HepG2 (cell line): Measurements from ENCODE around the gene IL21R. TPM values are rescaled to one million over a fixed set of nuclear protein-coding genes. Genes with fewer than 3 reads are reported as not detected.
A peak's percentile ranks its signal among the peaks of the same experiment; 100 is the strongest.

Source experiments
- ATAC-seq: fragments of 200-7000 bp; cut with Tn5 transposase; 3 replicates; pipeline ENCODE4 v1.9.1; 2020; ENCODE audit warnings: mild to moderate bottlenecking, moderate library complexity
- BruUV-seq: library from RNA; stranded (reverse); fragments of 400-500 nt; replicated peaks from 2 replicates; lab custom pipeline; 2021; lab: Mats Ljungman, UMichigan
- CTCF ChIA-PET: fragments of 300-600 bp; formaldehyde crosslinking; extraction: SDS; loops from one replicate; lab custom pipeline; 2021; ENCODE audit warnings: low total read pairs, inconsistent platforms, low intra/inter-chr PET ratio; lab: Yijun Ruan, JAX
- POLR2A ChIA-PET: fragments of 350-600 bp; sonication (Branson Sonifier 250); formaldehyde crosslinking; loops from one replicate; lab custom pipeline; 2020; ENCODE audit warnings: antibody characterized with exemption, inconsistent platforms; lab: Yijun Ruan, JAX
- DNase-seq: peaks from one replicate; pipeline ENCODE4 v3.0.0-alpha.2; 2015; ENCODE audit warnings: low spot score
- FAIRE-seq: peaks from 3 replicates; lab custom pipeline; 2011; peaks lifted over from hg19 to GRCh38; lab: Jason Lieb, UNC
- H2AFZ ChIP-seq: one replicate; pipeline ENCODE4 v1.6.1; 2011; ENCODE audit warnings: low read length, inconsistent platforms
- H3K27ac ChIP-seq: fragments of 300-600 bp; 3 replicates; pipeline ENCODE4 v1.8.0; 2011; ENCODE audit warnings: mixed run types, mild to moderate bottlenecking, mixed read lengths, low read length, inconsistent platforms; ENCODE audit not compliant: insufficient read depth; ENCODE audit errors: extremely low read length
- H3K27me3 ChIP-seq, 2 experiments: fragments of 200-600 bp in 1 of 2; 2 replicates in 1 of 2; 3 replicates in 1 of 2; pipeline versions ENCODE4 v1.6.0 to v1.8.0; 2011; ENCODE audit warnings: low read length in 2 of 2, mild to moderate bottlenecking in 2 of 2, moderate library complexity in 2 of 2, inconsistent platforms in 1 of 2; ENCODE audit not compliant: insufficient read depth in 2 of 2, control insufficient read depth in 1 of 2
- H3K36me3 ChIP-seq, 2 experiments: fragments of 200-600 bp in 1 of 2; replicated peaks in 1 of 2; 2 replicates in 1 of 2; 3 replicates in 1 of 2; pipeline versions ENCODE4 v1.5.1 to v1.8.0; 2011; ENCODE audit warnings: low read length in 2 of 2, inconsistent platforms in 1 of 2; ENCODE audit not compliant: insufficient read depth in 2 of 2, control insufficient read depth in 1 of 2
- H3K4me1 ChIP-seq: 2 replicates; pipeline ENCODE4 v1.5.1; 2012; ENCODE audit warnings: low read length, inconsistent platforms; ENCODE audit not compliant: insufficient read depth
- H3K4me2 ChIP-seq: 2 replicates; pipeline ENCODE4 v1.6.0; 2011; ENCODE audit warnings: low read depth, low read length, inconsistent platforms
- H3K4me3 ChIP-seq, 3 experiments: fragments of 200-600 bp in 1 of 3; sonication (generic), shearing (Covaris generic) in 1 of 3; replicated peaks in 1 of 3; 2 replicates each; pipeline ENCODE4 v1.5.1; 2011 to 2016; ENCODE audit warnings: low read length in 3 of 3, inconsistent platforms in 2 of 3, low read depth in 2 of 3, mild to moderate bottlenecking in 2 of 3, control low read depth in 1 of 3, mixed read lengths in 1 of 3; ENCODE audit not compliant: insufficient read depth in 1 of 3
- H3K79me2 ChIP-seq: one replicate; pipeline ENCODE4 v1.6.1; 2011; ENCODE audit warnings: low read length, inconsistent platforms; ENCODE audit not compliant: insufficient read depth
- H3K9ac ChIP-seq: 2 replicates; pipeline ENCODE4 v1.6.0; 2011; ENCODE audit warnings: mild to moderate bottlenecking, low read depth, low read length, inconsistent platforms; ENCODE audit not compliant: insufficient read depth
- H3K9me3 ChIP-seq: 2 replicates; pipeline ENCODE4 v1.5.1; 2012; ENCODE audit warnings: mild to moderate bottlenecking, low read length
- H4K20me1 ChIP-seq: 2 replicates; pipeline ENCODE4 v1.6.0; 2011; ENCODE audit warnings: inconsistent platforms, mild to moderate bottlenecking, low read length, moderate library complexity; ENCODE audit not compliant: insufficient read depth
- EED ChIP-seq: sonication (generic); formaldehyde crosslinking; IDR thresholded peaks from 2 replicates; pipeline ENCODE4 v1.5.0; 2020; ENCODE audit warnings: mild to moderate bottlenecking, missing genetic modification reagents
- ERF ChIP-seq: IDR thresholded peaks from 2 replicates; pipeline ENCODE4 v1.6.1; 2018; ENCODE audit warnings: missing biosample characterization, missing genetic modification reagents
- MXI1 ChIP-seq: IDR thresholded peaks from 3 replicates; pipeline ENCODE4 v1.6.1; 2012; ENCODE audit warnings: low read depth, low read length, inconsistent platforms, borderline replicate concordance
- REPIN1 ChIP-seq: sonication (generic); formaldehyde crosslinking; IDR thresholded peaks from 2 replicates; pipeline ENCODE4 v1.8.0; 2022; ENCODE audit warnings: missing genetic modification reagents, low read depth, mild to moderate bottlenecking, borderline replicate concordance
- TERF1 ChIP-seq: sonication (generic); formaldehyde crosslinking; IDR thresholded peaks from 2 replicates; pipeline ENCODE4 v1.8.0; 2022; ENCODE audit warnings: mild to moderate bottlenecking, missing genetic modification reagents, moderate library complexity
- USF2 ChIP-seq, 2 experiments: sonication (generic) in 1 of 2; formaldehyde crosslinking in 1 of 2; IDR thresholded peaks; 2 replicates each; pipeline versions ENCODE4 v1.5.1 to v1.6.1; 2011 to 2020; ENCODE audit warnings: borderline replicate concordance in 1 of 2, low read depth in 1 of 2, low read length in 1 of 2, mild to moderate bottlenecking in 1 of 2, missing genetic modification reagents in 1 of 2, moderate library complexity in 1 of 2
- ZNF207 ChIP-seq: fragments of 450-650 bp; IDR thresholded peaks from 2 replicates; pipeline ENCODE4 v1.6.1; 2016; ENCODE audit warnings: antibody characterized with exemption, borderline replicate concordance
- ZNF569 ChIP-seq: sonication (generic); formaldehyde crosslinking; IDR thresholded peaks from 2 replicates; pipeline ENCODE4 v1.5.0; 2020; ENCODE audit warnings: mild to moderate bottlenecking, missing genetic modification reagents, moderate library complexity, borderline replicate concordance
- ZNF589 ChIP-seq: sonication (generic); formaldehyde crosslinking; conservative IDR thresholded peaks from 2 replicates; pipeline ENCODE4 v1.8.0; 2022; ENCODE audit warnings: mild to moderate bottlenecking, moderate library complexity, missing genetic modification reagents
- ZNF761 ChIP-seq: sonication (generic); formaldehyde crosslinking; conservative IDR thresholded peaks from 2 replicates; pipeline ENCODE4 v1.4.0; 2020; ENCODE audit warnings: mild to moderate bottlenecking, missing genetic modification reagents
- WGBS: methylation state at CpG from one replicate; pipeline ENCODE4 v1.1.6; 2017; ENCODE audit warnings: low lambda C conversion rate; 5-methylcytosine and 5-hydroxymethylcytosine counted together
- in situ Hi-C: cut with HindIII; loops from 2 replicates; pipeline ENCODE4 v1.10.0; 2017; ENCODE audit warnings: low pct_unique_long_range_greater_than_20kb; ENCODE audit not compliant: extremely low pct_ligation_motif_present
- intact Hi-C: fragments of 100-400 bp; cut with micrococcal nuclease; formaldehyde crosslinking; loops from one replicate; pipeline ENCODE4 v1.10.0; 2022; ENCODE audit not compliant: unreplicated experiment
- polyA plus RNA-seq, 8 experiments: library from polyadenylated mRNA; depleted of rRNA in 3 of 8; stranded (reverse) in 7 of 8; unstranded in 1 of 8; fragments of >200 nt; fragmentation: Illumina TruSeq in 4 of 8; extraction: Trizol in 4 of 8; gene quantifications; 2 replicates each; pipeline versions ENCODE4 v1.2.1 to v1.2.3, GENCODE V29; 2011 to 2016; ENCODE audit warnings: low read depth in 4 of 8, missing spikeins in 1 of 8, mixed read lengths in 1 of 8; ENCODE audit not compliant: insufficient read depth in 1 of 8
- total RNA-seq, 5 experiments: library from RNA; depleted of rRNA; stranded (reverse); fragments of >200 nt; fragmentation: Illumina TruSeq; extraction: Trizol; gene quantifications; 2 replicates each; pipeline ENCODE4 v1.2.3, GENCODE V29; 2016; ENCODE audit warnings: low read depth in 1 of 5

Gene IL21R
- total and polyA plus RNA-seq, 2 of the 13 experiments (the other 11 are each of a cell fraction or from before 2014, with no cell fraction given), result 0.49 to 0.64 TPM

- TF ChIP-seq REPIN1 (CRISPR knock-in tag), result no peak
- TF ChIP-seq ZNF569 (CRISPR knock-in tag), result no peak
- no peak for TF ChIP-seq MXI1
- TF ChIP-seq TERF1, result no peak
- no peak for TF ChIP-seq ZNF589 (CRISPR knock-in tag)
- no peak for TF ChIP-seq USF2 (IDR thresholded peaks at IDR 0.05; ENCODE audit: low read depth, low read length)
- TF ChIP-seq USF2 (CRISPR knock-in tag; IDR thresholded peaks at IDR 0.05; ENCODE audit: borderline replicate concordance), result no peak
- no peak for TF ChIP-seq EED (CRISPR knock-in tag)
- TF ChIP-seq ZNF207, result no peak
- TF ChIP-seq ZNF761 (CRISPR knock-in tag), result no peak
- no peak for TF ChIP-seq ERF
- CTCF ChIA-PET, result no interaction called here
- intact Hi-C loops (no loop called here), in situ Hi-C loops (no loop called here)
- H3K4me1 ChIP-seq, result no peaks in the 10 kb centered on the region
- no peak for DNase-seq
- peaks cover 56 to 90% of the 10 kb centered on the region in 2 experiments for H3K36me3 ChIP-seq
- POLR2A ChIA-PET, result no interaction called here
- H4K20me1 ChIP-seq, result no peaks in the 10 kb centered on the region; the same call in 1 of the 2 replicates
- no peak overlapping the region for H2AFZ ChIP-seq
- no TSS peak for BruUV-seq
- no peaks in the 10 kb centered on the region for H3K79me2 ChIP-seq
- FAIRE-seq, result no peak
- 0 out of 3 replicates have a peak, but pooled peaks have one; percentile 36 for ATAC-seq
- H3K27ac ChIP-seq, result no peak overlapping the region
- H3K4me3 ChIP-seq, result no peak overlapping the region
- no peak overlapping the region for H3K4me2 ChIP-seq
- H3K9ac ChIP-seq, result no peak overlapping the region
- no peaks in the 10 kb centered on the region for H3K27me3 ChIP-seq
- 95% methylated on average over 11 of the region's 11 CpGs for WGBS
- H3K9me3 ChIP-seq, result no peaks in the 10 kb centered on the region
Measured at GRCh38 chr16:27492588-27492979, 90.6 kb downstream of the IL21R start.
